Measurements from ENCODE around the gene VDR.

The VDR gene

GRCh38 chr12:47921907-47922306 lies 17.1 kb upstream of the VDR start:
- Histone ChIP-seq H3K4me1 (ENCODE audit: control insufficient read depth, insufficient read depth, low read length, unreplicated experiment) (no peaks in the 10 kb centered on the region), H3K27me3 (ENCODE audit: insufficient read depth, low read length) (peaks cover 57% of the 10 kb centered on the region), H3K36me3 (ENCODE audit: insufficient read depth, low read length) (no peaks in the 10 kb centered on the region), H3K4me3 (ENCODE audit: low read depth, low read length) (no peak overlapping the region), H3K79me2 (ENCODE audit: control insufficient read depth, insufficient read depth, low read length, unreplicated experiment) (no peaks in the 10 kb centered on the region), H2AFZ (ENCODE audit: low read length, unreplicated experiment) (no peak overlapping the region), H3K27ac (ENCODE audit: low read depth, low read length) (no peak overlapping the region)

- no peak overlapping the region for H3K4me3 ChIP-seq (ENCODE audit: low read depth, low read length)
- no peaks in the 10 kb centered on the region for H3K36me3 ChIP-seq (ENCODE audit: insufficient read depth, low read length)
- H3K4me1 ChIP-seq (ENCODE audit: control insufficient read depth, insufficient read depth, low read length, unreplicated experiment) = no peaks in the 10 kb centered on the region
- H2AFZ ChIP-seq (ENCODE audit: low read length, unreplicated experiment) = no peak overlapping the region
- H3K27ac ChIP-seq (ENCODE audit: low read depth, low read length) = no peak overlapping the region
- H3K27me3 ChIP-seq (ENCODE audit: insufficient read depth, low read length) = peaks cover 55% of the 10 kb centered on the region
- no peaks in the 10 kb centered on the region for H3K79me2 ChIP-seq (ENCODE audit: control insufficient read depth, insufficient read depth, low read length, unreplicated experiment)
These were observed 16.1 kb upstream of the VDR start for GRCh38 chr12:47920913-47921312.

- no peaks in the 10 kb centered on the region for H3K36me3 ChIP-seq (ENCODE audit: insufficient read depth, low read length)
These were observed 8.3 kb upstream of the VDR start for GRCh38 chr12:47913081-47913480.

GRCh38 chr12:47912556-47912955 lies 7.8 kb upstream of the VDR start:
- Histone ChIP-seq H3K27me3 (ENCODE audit: insufficient read depth, low read length) (peaks cover 19% of the 10 kb centered on the region), H3K79me2 (ENCODE audit: control insufficient read depth, insufficient read depth, low read length, unreplicated experiment) (no peaks in the 10 kb centered on the region), H2AFZ (ENCODE audit: low read length, unreplicated experiment) (no peak overlapping the region), H3K27ac (ENCODE audit: low read depth, low read length) (no peak overlapping the region), H3K36me3 (ENCODE audit: insufficient read depth, low read length) (no peaks in the 10 kb centered on the region), H3K4me1 (ENCODE audit: control insufficient read depth, insufficient read depth, low read length, unreplicated experiment) (peaks cover 12% of the 10 kb centered on the region), H3K4me3 (ENCODE audit: low read depth, low read length) (no peak overlapping the region)

More at GRCh38 chr12:47913081-47913480, 8.3 kb upstream of the VDR start:
- H2AFZ ChIP-seq (ENCODE audit: low read length, unreplicated experiment) = no peak overlapping the region
- no peak overlapping the region for H3K4me3 ChIP-seq (ENCODE audit: low read depth, low read length)
- peaks cover 22% of the 10 kb centered on the region for H3K27me3 ChIP-seq (ENCODE audit: insufficient read depth, low read length)
- peaks cover 12% of the 10 kb centered on the region for H3K4me1 ChIP-seq (ENCODE audit: control insufficient read depth, insufficient read depth, low read length, unreplicated experiment)
- no peaks in the 10 kb centered on the region for H3K79me2 ChIP-seq (ENCODE audit: control insufficient read depth, insufficient read depth, low read length, unreplicated experiment)
- H3K27ac ChIP-seq (ENCODE audit: low read depth, low read length) = no peak overlapping the region

GRCh38 chr12:47910981-47911380 lies 6.2 kb upstream of the VDR start:
- Histone ChIP-seq H3K79me2 (ENCODE audit: control insufficient read depth, insufficient read depth, low read length, unreplicated experiment) (no peaks in the 10 kb centered on the region), H3K4me3 (ENCODE audit: low read depth, low read length) (no peak overlapping the region), H3K27me3 (ENCODE audit: insufficient read depth, low read length) (peaks cover 22% of the 10 kb centered on the region)

GRCh38 chr12:47910486-47910885 lies 5.7 kb upstream of the VDR start:
- Histone ChIP-seq H3K27me3 (ENCODE audit: insufficient read depth, low read length) (peaks cover 27% of the 10 kb centered on the region), H3K79me2 (ENCODE audit: control insufficient read depth, insufficient read depth, low read length, unreplicated experiment) (no peaks in the 10 kb centered on the region), H3K4me1 (ENCODE audit: control insufficient read depth, insufficient read depth, low read length, unreplicated experiment) (peaks cover 12% of the 10 kb centered on the region), H3K4me3 (ENCODE audit: low read depth, low read length) (no peak overlapping the region), H3K36me3 (ENCODE audit: insufficient read depth, low read length) (no peaks in the 10 kb centered on the region), H2AFZ (ENCODE audit: low read length, unreplicated experiment) (no peak overlapping the region), H3K27ac (ENCODE audit: low read depth, low read length) (no peak overlapping the region)

More at GRCh38 chr12:47910981-47911380, 6.2 kb upstream of the VDR start:
- Histone ChIP-seq H3K4me1 (ENCODE audit: control insufficient read depth, insufficient read depth, low read length, unreplicated experiment) (peaks cover 12% of the 10 kb centered on the region), H3K36me3 (ENCODE audit: insufficient read depth, low read length) (no peaks in the 10 kb centered on the region), H3K27ac (ENCODE audit: low read depth, low read length) (no peak overlapping the region), H2AFZ (ENCODE audit: low read length, unreplicated experiment) (no peak overlapping the region)

GRCh38 chr12:47909839-47910465 lies 5.2 kb upstream of the VDR start:
- H2AFZ ChIP-seq (ENCODE audit: low read length, unreplicated experiment) = no peak overlapping the region
- H3K4me1 ChIP-seq (ENCODE audit: control insufficient read depth, insufficient read depth, low read length, unreplicated experiment) = peaks cover 12% of the 10 kb centered on the region
- H3K79me2 ChIP-seq (ENCODE audit: control insufficient read depth, insufficient read depth, low read length, unreplicated experiment) = no peaks in the 10 kb centered on the region
- no peak overlapping the region for H3K4me3 ChIP-seq (ENCODE audit: low read depth, low read length)
- no peak overlapping the region for H3K27ac ChIP-seq (ENCODE audit: low read depth, low read length)
- H3K36me3 ChIP-seq (ENCODE audit: insufficient read depth, low read length) = no peaks in the 10 kb centered on the region
- H3K27me3 ChIP-seq (ENCODE audit: insufficient read depth, low read length) = peaks cover 32% of the 10 kb centered on the region

GRCh38 chr12:47908738-47909137 lies 3.9 kb upstream of the VDR start:
- Histone ChIP-seq H2AFZ (ENCODE audit: low read length, unreplicated experiment) (no peak overlapping the region), H3K27me3 (ENCODE audit: insufficient read depth, low read length) (peaks cover 32% of the 10 kb centered on the region), H3K27ac (ENCODE audit: low read depth, low read length) (no peak overlapping the region), H3K36me3 (ENCODE audit: insufficient read depth, low read length) (no peaks in the 10 kb centered on the region), H3K4me3 (ENCODE audit: low read depth, low read length) (no peak overlapping the region), H3K4me1 (ENCODE audit: control insufficient read depth, insufficient read depth, low read length, unreplicated experiment) (peaks cover 13% of the 10 kb centered on the region), H3K79me2 (ENCODE audit: control insufficient read depth, insufficient read depth, low read length, unreplicated experiment) (no peaks in the 10 kb centered on the region)

GRCh38 chr12:47907851-47908454 lies 3.2 kb upstream of the VDR start:
- H3K36me3 ChIP-seq (ENCODE audit: insufficient read depth, low read length) = no peaks in the 10 kb centered on the region
- H3K4me1 ChIP-seq (ENCODE audit: control insufficient read depth, insufficient read depth, low read length, unreplicated experiment) = peaks cover 21% of the 10 kb centered on the region
- no peak overlapping the region for H2AFZ ChIP-seq (ENCODE audit: low read length, unreplicated experiment)
- peaks cover 2% of the 10 kb centered on the region for H3K79me2 ChIP-seq (ENCODE audit: control insufficient read depth, insufficient read depth, low read length, unreplicated experiment)
- H3K4me3 ChIP-seq (ENCODE audit: low read depth, low read length) = no peak overlapping the region
- peaks cover 32% of the 10 kb centered on the region for H3K27me3 ChIP-seq (ENCODE audit: insufficient read depth, low read length)
- no peak overlapping the region for H3K27ac ChIP-seq (ENCODE audit: low read depth, low read length)

GRCh38 chr12:47903927-47904712 lies 674 bp downstream of the VDR start:
- Histone ChIP-seq H3K79me2 (ENCODE audit: control insufficient read depth, insufficient read depth, low read length, unreplicated experiment) (peaks cover 22% of the 10 kb centered on the region), H3K36me3 (ENCODE audit: insufficient read depth, low read length) (no peaks in the 10 kb centered on the region), H3K27me3 (ENCODE audit: insufficient read depth, low read length) (peaks cover 26% of the 10 kb centered on the region), H3K27ac (ENCODE audit: low read depth, low read length) (peak overlapping the region; percentile 31; the same call in 1 of the 2 replicates), H3K4me3 (ENCODE audit: low read depth, low read length) (peak overlapping the region; percentile 85), H2AFZ (ENCODE audit: low read length, unreplicated experiment) (peak overlapping the region; percentile 78), H3K4me1 (ENCODE audit: control insufficient read depth, insufficient read depth, low read length, unreplicated experiment) (peaks cover 25% of the 10 kb centered on the region)

Data from ACC112 (cell line).